ENCODE data around the gene TXNDC12. TPM values are rescaled to one million over a fixed set of nuclear protein-coding genes. Genes with fewer than 3 reads are reported as not detected.

TXNDC12 gene
- polyA plus RNA-seq, 1 donor from 2014 or later, result 42.3 TPM

DNA sequence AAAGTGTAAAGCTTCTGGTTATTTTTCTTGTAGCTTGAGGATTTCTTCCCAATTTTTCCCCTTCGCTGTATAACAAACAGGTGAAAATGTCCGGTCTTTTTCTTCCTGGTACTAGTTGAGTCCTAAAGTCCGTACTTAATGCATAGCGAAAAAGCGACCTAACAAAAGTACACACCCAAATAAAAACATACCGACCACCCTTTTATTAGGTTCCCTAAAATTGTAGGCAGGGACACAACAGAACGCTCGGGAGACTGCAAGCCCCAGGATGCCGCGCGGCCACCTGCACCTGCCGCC is 823 bp upstream of the TXNDC12 start:
- H3K79me2 ChIP-seq (replicated peaks; ENCODE audit: insufficient read depth, low read length), result peaks cover 75% of the 10 kb centered on the region
- H4K20me1 ChIP-seq (ENCODE audit: insufficient read depth), result no peaks in the 10 kb centered on the region
- no peaks in the 10 kb centered on the region for H3K9me3 ChIP-seq (ENCODE audit: low read length)
- TF ChIP-seq MXI1 (conservative IDR thresholded peaks at IDR 0.05; ENCODE audit: poor library complexity, severe bottlenecking) (no peak), POLR2AphosphoS5 (IDR thresholded peaks at IDR 0.05) (no peak), RAD21 (conservative IDR thresholded peaks at IDR 0.05) (no peak), EZH2 (IDR thresholded peaks at IDR 0.05; ENCODE audit: borderline replicate concordance, insufficient read depth, low read length, poor library complexity, severe bottlenecking) (no peak), SMC3 (conservative IDR thresholded peaks at IDR 0.05; ENCODE audit: poor library complexity) (no peak), TAF1 (IDR thresholded peaks at IDR 0.05; ENCODE audit: low read depth) (no peak)
- peak overlapping the region; percentile 80 for H3K4me3 ChIP-seq (ENCODE audit: low read length)
- H2AFZ ChIP-seq (ENCODE audit: low read depth, low read length), result peak overlapping the region; percentile 65
- H3K9me2 ChIP-seq (ENCODE audit: insufficient read depth, low read length), result no peaks in the 10 kb centered on the region
- H3K27ac ChIP-seq (ENCODE audit: low read length), result peak overlapping the region; percentile 97
- peak overlapping the region; percentile 37 for H3K4me2 ChIP-seq (ENCODE audit: low read length)
- H3F3A ChIP-seq (ENCODE audit: insufficient read depth, low read length, poor library complexity, severe bottlenecking), result no peaks in the 10 kb centered on the region
- no peaks in the 10 kb centered on the region for H3K27me3 ChIP-seq (ENCODE audit: insufficient read depth, low read depth, low read length)
- H3K9ac ChIP-seq (ENCODE audit: low read length), result peak overlapping the region; percentile 95
- H3K36me3 ChIP-seq (ENCODE audit: insufficient read depth, low read length), result peaks cover 4% of the 10 kb centered on the region

DNA sequence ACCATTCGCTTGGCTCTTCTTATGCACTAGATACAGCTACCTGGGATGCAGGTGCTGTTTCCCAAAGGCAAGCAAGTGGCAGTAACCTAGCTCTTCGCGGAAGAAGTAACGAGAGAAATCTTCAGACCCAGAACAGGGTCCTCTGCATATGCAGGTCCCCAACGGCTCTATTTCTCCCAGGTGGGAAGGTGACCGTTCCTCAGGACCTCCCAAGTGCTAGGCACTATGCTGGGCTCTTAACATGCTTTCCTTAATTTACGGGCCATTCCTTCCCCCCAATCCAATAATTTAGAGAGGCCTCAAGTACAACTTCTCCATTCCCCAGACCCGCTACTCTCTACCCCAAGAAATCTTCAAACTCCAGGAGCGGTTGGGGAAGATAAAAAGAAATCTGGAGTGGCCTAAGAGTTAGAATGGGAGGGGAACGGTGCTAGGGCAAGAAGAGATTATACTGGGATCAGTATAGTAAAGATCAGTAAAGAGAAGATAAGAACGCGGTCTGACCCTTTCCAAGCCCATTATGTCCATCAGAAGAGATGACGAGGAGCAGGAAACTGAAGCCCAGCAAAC is 410 bp downstream of the TXNDC12 start:
- peak overlapping the region; percentile 95 for H3K9ac ChIP-seq (ENCODE audit: low read length)
- H3K27ac ChIP-seq (ENCODE audit: low read length), result peak overlapping the region; percentile 97
- no peaks in the 10 kb centered on the region for H3K9me2 ChIP-seq (ENCODE audit: insufficient read depth, low read length)
- no peaks in the 10 kb centered on the region for H3K27me3 ChIP-seq (ENCODE audit: insufficient read depth, low read depth, low read length)
- H3K4me3 ChIP-seq (ENCODE audit: low read length), result peak overlapping the region; percentile 80
- H3F3A ChIP-seq (ENCODE audit: insufficient read depth, low read length, poor library complexity, severe bottlenecking), result no peaks in the 10 kb centered on the region
- no peaks in the 10 kb centered on the region for H4K20me1 ChIP-seq (ENCODE audit: insufficient read depth)
- no peaks in the 10 kb centered on the region for H3K36me3 ChIP-seq (ENCODE audit: insufficient read depth, low read length)
- no peaks in the 10 kb centered on the region for H3K9me3 ChIP-seq (ENCODE audit: low read length)
- H2AFZ ChIP-seq (ENCODE audit: low read depth, low read length), result peak overlapping the region; percentile 65
- H3K4me2 ChIP-seq (ENCODE audit: low read length), result peak overlapping the region; percentile 58
- peaks cover 63% of the 10 kb centered on the region for H3K79me2 ChIP-seq (replicated peaks; ENCODE audit: insufficient read depth, low read length)
- TF ChIP-seq POLR2AphosphoS5 (IDR thresholded peaks at IDR 0.05) (no peak), EP300 (conservative IDR thresholded peaks at IDR 0.05; ENCODE audit: poor library complexity, severe bottlenecking) (no peak), MXI1 (conservative IDR thresholded peaks at IDR 0.05; ENCODE audit: poor library complexity, severe bottlenecking) (no peak), TAF1 (IDR thresholded peaks at IDR 0.05; ENCODE audit: low read depth) (no peak), RAD21 (conservative IDR thresholded peaks at IDR 0.05) (no peak), REST (IDR thresholded peaks at IDR 0.05; ENCODE audit: borderline replicate concordance) (no peak), SMC3 (conservative IDR thresholded peaks at IDR 0.05; ENCODE audit: poor library complexity) (no peak), EZH2 (IDR thresholded peaks at IDR 0.05; ENCODE audit: borderline replicate concordance, insufficient read depth, low read length, poor library complexity, severe bottlenecking) (no peak)
- TF ChIP-seq, protein P1, sequence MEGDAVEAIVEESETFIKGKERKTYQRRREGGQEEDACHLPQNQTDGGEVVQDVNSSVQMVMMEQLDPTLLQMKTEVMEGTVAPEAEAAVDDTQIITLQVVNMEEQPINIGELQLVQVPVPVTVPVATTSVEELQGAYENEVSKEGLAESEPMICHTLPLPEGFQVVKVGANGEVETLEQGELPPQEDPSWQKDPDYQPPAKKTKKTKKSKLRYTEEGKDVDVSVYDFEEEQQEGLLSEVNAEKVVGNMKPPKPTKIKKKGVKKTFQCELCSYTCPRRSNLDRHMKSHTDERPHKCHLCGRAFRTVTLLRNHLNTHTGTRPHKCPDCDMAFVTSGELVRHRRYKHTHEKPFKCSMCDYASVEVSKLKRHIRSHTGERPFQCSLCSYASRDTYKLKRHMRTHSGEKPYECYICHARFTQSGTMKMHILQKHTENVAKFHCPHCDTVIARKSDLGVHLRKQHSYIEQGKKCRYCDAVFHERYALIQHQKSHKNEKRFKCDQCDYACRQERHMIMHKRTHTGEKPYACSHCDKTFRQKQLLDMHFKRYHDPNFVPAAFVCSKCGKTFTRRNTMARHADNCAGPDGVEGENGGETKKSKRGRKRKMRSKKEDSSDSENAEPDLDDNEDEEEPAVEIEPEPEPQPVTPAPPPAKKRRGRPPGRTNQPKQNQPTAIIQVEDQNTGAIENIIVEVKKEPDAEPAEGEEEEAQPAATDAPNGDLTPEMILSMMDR (IDR thresholded peaks at IDR 0.05; ENCODE audit: poor library complexity, severe bottlenecking), result no peak

Data from neural cell (in vitro differentiated cells).